H9 (cell line): ENCODE data around the gene FAIM2. TPM values are rescaled to one million over a fixed set of nuclear protein-coding genes. Genes with fewer than 3 reads are reported as not detected.

Experiments
- DNase-seq: peaks from one replicate; pipeline ENCODE4 v3.0.0-alpha.2; 2017
- H2AFZ ChIP-seq: one replicate; pipeline ENCODE4 v1.6.1; 2013; ENCODE audit warnings: mild to moderate bottlenecking, low read length, control low read depth, moderate library complexity
- H2AK5ac ChIP-seq: 2 replicates; pipeline ENCODE4 v1.6.1; 2013; ENCODE audit warnings: low read length, control low read depth, mixed read lengths; ENCODE audit not compliant: insufficient read length
- H2BK120ac ChIP-seq: one replicate; pipeline ENCODE4 v1.6.1; 2013; ENCODE audit warnings: low read depth, mild to moderate bottlenecking, low read length, control low read depth, inconsistent platforms; ENCODE audit not compliant: poor library complexity, severe bottlenecking
- H2BK12ac ChIP-seq: 2 replicates; pipeline ENCODE4 v1.6.1; 2013; ENCODE audit warnings: low read length, control low read depth, mixed read lengths, low read depth; ENCODE audit not compliant: insufficient read length
- H2BK15ac ChIP-seq: 2 replicates; pipeline ENCODE4 v1.6.1; 2013; ENCODE audit warnings: low read depth, low read length, control low read depth
- H2BK20ac ChIP-seq: one replicate; pipeline ENCODE4 v1.6.1; 2013; ENCODE audit warnings: low read depth, mild to moderate bottlenecking, low read length, control low read depth, inconsistent platforms; ENCODE audit not compliant: poor library complexity, severe bottlenecking
- H2BK5ac ChIP-seq: 2 replicates; pipeline ENCODE4 v1.6.1; 2013; ENCODE audit warnings: low read length, control low read depth, mixed read lengths; ENCODE audit not compliant: insufficient read length
- H3K14ac ChIP-seq: 2 replicates; pipeline ENCODE4 v1.6.1; 2013; ENCODE audit warnings: low read length, control low read depth; ENCODE audit not compliant: insufficient read depth
- H3K18ac ChIP-seq: 2 replicates; pipeline ENCODE4 v1.6.1; 2013; ENCODE audit warnings: low read depth, mild to moderate bottlenecking, mixed read lengths, low read length, control low read depth; ENCODE audit not compliant: insufficient read length
- H3K23ac ChIP-seq: 2 replicates; pipeline ENCODE4 v1.6.1; 2013; ENCODE audit warnings: low read length, control low read depth, mixed read lengths, low read depth; ENCODE audit not compliant: insufficient read length
- H3K23me2 ChIP-seq: 2 replicates; pipeline ENCODE4 v1.6.1; 2013; ENCODE audit warnings: low read depth, mild to moderate bottlenecking, mixed read lengths, low read length, control low read depth; ENCODE audit not compliant: insufficient read length, poor library complexity, severe bottlenecking
- H3K27ac ChIP-seq: 2 replicates; pipeline ENCODE4 v1.5.1; 2013; ENCODE audit warnings: low read length, control low read depth, mixed read lengths, low read depth; ENCODE audit not compliant: insufficient read length
- H3K27me3 ChIP-seq: 2 replicates; pipeline ENCODE4 v1.6.1; 2013; ENCODE audit warnings: low read length, control low read depth, inconsistent platforms; ENCODE audit not compliant: insufficient read depth
- H3K4ac ChIP-seq: 2 replicates; pipeline ENCODE4 v1.6.1; 2013; ENCODE audit warnings: low read depth, mild to moderate bottlenecking, control low read depth, inconsistent platforms, low read length, moderate library complexity
- H3K4me1 ChIP-seq: 2 replicates; pipeline ENCODE4 v1.6.1; 2013; ENCODE audit warnings: low read length, control low read depth, inconsistent platforms; ENCODE audit not compliant: insufficient read depth
- H3K4me2 ChIP-seq: 2 replicates; pipeline ENCODE4 v1.6.1; 2013; ENCODE audit warnings: low read length, control low read depth, mixed read lengths; ENCODE audit not compliant: insufficient read length, insufficient read depth
- H3K56ac ChIP-seq: 2 replicates; pipeline ENCODE4 v1.6.1; 2013; ENCODE audit warnings: low read depth, mild to moderate bottlenecking, mixed read lengths, low read length, control low read depth; ENCODE audit not compliant: insufficient read length
- H3K79me1 ChIP-seq: 2 replicates; pipeline ENCODE4 v1.6.1; 2013; ENCODE audit warnings: low read depth, mild to moderate bottlenecking, moderate library complexity, low read length, control low read depth, inconsistent platforms; ENCODE audit not compliant: insufficient read depth, poor library complexity, severe bottlenecking
- H3K79me2 ChIP-seq: 2 replicates; pipeline ENCODE4 v1.6.1; 2013; ENCODE audit warnings: low read length, control low read depth, inconsistent platforms; ENCODE audit not compliant: insufficient read depth
- H3K9ac ChIP-seq: 2 replicates; pipeline ENCODE4 v1.6.1; 2013; ENCODE audit warnings: low read length, control low read depth, mixed read lengths; ENCODE audit not compliant: insufficient read length; ENCODE audit errors: extremely low read depth
- H3K9me3 ChIP-seq: one replicate; pipeline ENCODE4 v1.6.1; 2013; ENCODE audit warnings: low read depth, low read length, inconsistent platforms; ENCODE audit not compliant: control insufficient read depth
- H3T11ph ChIP-seq: one replicate; pipeline ENCODE4 v1.6.1; 2013; ENCODE audit warnings: mild to moderate bottlenecking, low read length, control low read depth, inconsistent platforms
- H4K20me1 ChIP-seq: one replicate; pipeline ENCODE4 v1.6.1; 2013; ENCODE audit not compliant: control insufficient read depth, insufficient read length, insufficient read depth
- H4K5ac ChIP-seq: 2 replicates; pipeline ENCODE4 v1.6.1; 2013; ENCODE audit warnings: low read depth, mild to moderate bottlenecking, mixed read lengths, low read length, control low read depth; ENCODE audit not compliant: insufficient read length
- H4K8ac ChIP-seq: replicated peaks from 2 replicates; pipeline ENCODE4 v1.6.1; 2013; ENCODE audit warnings: low read length, control low read depth, mixed read lengths, low read depth; ENCODE audit not compliant: insufficient read length
- H4K91ac ChIP-seq: 2 replicates; pipeline ENCODE4 v1.6.1; 2013; ENCODE audit warnings: low read depth, mild to moderate bottlenecking, moderate library complexity, mixed read lengths, low read length, control low read depth; ENCODE audit not compliant: insufficient read length
- H3K27ac Mint-ChIP-seq, 3 experiments: 2 replicates in 2 of 3; 3 replicates in 1 of 3; pipeline ENCODE4 v1.8.0; 2020 to 2021; ENCODE audit warnings: mixed read lengths in 3 of 3, mild to moderate bottlenecking in 1 of 3, moderate library complexity in 1 of 3
- H3K27me3 Mint-ChIP-seq: 2 replicates; pipeline ENCODE4 v1.8.0; 2021; ENCODE audit warnings: low read depth, mild to moderate bottlenecking, moderate library complexity, mixed read lengths
- H3K36me3 Mint-ChIP-seq, 3 experiments: 2 replicates in 2 of 3; 3 replicates in 1 of 3; pipeline ENCODE4 v1.8.0; 2020 to 2021; ENCODE audit warnings: low read depth in 3 of 3, mixed read lengths in 3 of 3; ENCODE audit not compliant: insufficient read depth in 1 of 3
- H3K4me1 Mint-ChIP-seq, 2 experiments: 2 replicates each; pipeline ENCODE4 v1.8.0; 2020; ENCODE audit warnings: mixed read lengths in 2 of 2
- H3K4me3 Mint-ChIP-seq, 2 experiments: 2 replicates in 1 of 2; 3 replicates in 1 of 2; pipeline ENCODE4 v1.8.0; 2020 to 2021; ENCODE audit warnings: mild to moderate bottlenecking in 2 of 2, mixed read lengths in 2 of 2, moderate library complexity in 1 of 2
- H3K9me3 Mint-ChIP-seq, 2 experiments: 2 replicates in 1 of 2; 3 replicates in 1 of 2; pipeline ENCODE4 v1.8.0; 2020; ENCODE audit warnings: mild to moderate bottlenecking in 2 of 2, mixed read lengths in 2 of 2, moderate library complexity in 1 of 2
- WGBS: extraction: QIAGEN DNeasy Blood & Tissue Kit; methylation state at CpG from one replicate; pipeline ENCODE4 v1.1.7; 2013; ENCODE audit warnings: missing lambda C conversion rate, low lambda C conversion rate, mixed read lengths; ENCODE audit not compliant: insufficient read length; ENCODE audit errors: extremely low coverage; 5-methylcytosine and 5-hydroxymethylcytosine counted together
- total RNA-seq: library from RNA; stranded (reverse); gene quantifications from 2 replicates; pipeline ENCODE4 v1.2.1, GENCODE V29; 2021
- TF ChIP-seq, protein P1 (sequence below): fragments of 200-600 bp; sonication (generic); conservative IDR thresholded peaks from 3 replicates; pipeline ENCODE4 v1.8.0; 2021; ENCODE audit warnings: antibody characterized with exemption, mild to moderate bottlenecking

Gene FAIM2
- total RNA-seq, 1 experiment from 2014 or later: 0.42 TPM

GRCh38 chr12:49952391-49953055, 48.8 kb upstream of the FAIM2 start:
- H3K79me2 ChIP-seq: no peaks in the 10 kb centered on the region
- peaks cover 14 to 18% of the 10 kb centered on the region in 2 experiments for H3K4me1 Mint-ChIP-seq
- WGBS: no CpG with 5 or more reads among the region's 1 CpG

More at GRCh38 chr12:49952391-49953055, 48.8 kb upstream of the FAIM2 start:
- H3K79me1 ChIP-seq: no peaks in the 10 kb centered on the region
- no peaks in the 10 kb centered on the region for H3K9me3 ChIP-seq
- no peak overlapping the region for H3K9ac ChIP-seq
- no peak overlapping the region for H3T11ph ChIP-seq
- H3K27ac ChIP-seq: no peak overlapping the region
- no peak overlapping the region for H2BK5ac ChIP-seq
- Mint-ChIP-seq H3K4me3 (no peak overlapping the region), H3K9me3 (no peaks in the 10 kb centered on the region), H3K27ac (no peak overlapping the region), H3K36me3 (no peaks in the 10 kb centered on the region), H3K27me3 (peaks cover 13% of the 10 kb centered on the region)
- no peak overlapping the region for H2AK5ac ChIP-seq
- no peak overlapping the region for H4K5ac ChIP-seq
- no peak overlapping the region for H2BK12ac ChIP-seq
- H3K56ac ChIP-seq: no peak overlapping the region
- H3K23me2 ChIP-seq: no peaks in the 10 kb centered on the region
- peaks cover 3% of the 10 kb centered on the region; the same call in 1 of the 2 replicates for H3K4me1 ChIP-seq
- H3K23ac ChIP-seq: no peak overlapping the region
- H2BK15ac ChIP-seq: no peak overlapping the region
- H2BK20ac ChIP-seq: no peak overlapping the region
- H2AFZ ChIP-seq: no peak overlapping the region
- H3K4me2 ChIP-seq: no peak overlapping the region
- no peak for DNase-seq
- no peaks in the 10 kb centered on the region; the same call in 1 of the 2 replicates for H3K27me3 ChIP-seq
- TF ChIP-seq, protein P1, sequence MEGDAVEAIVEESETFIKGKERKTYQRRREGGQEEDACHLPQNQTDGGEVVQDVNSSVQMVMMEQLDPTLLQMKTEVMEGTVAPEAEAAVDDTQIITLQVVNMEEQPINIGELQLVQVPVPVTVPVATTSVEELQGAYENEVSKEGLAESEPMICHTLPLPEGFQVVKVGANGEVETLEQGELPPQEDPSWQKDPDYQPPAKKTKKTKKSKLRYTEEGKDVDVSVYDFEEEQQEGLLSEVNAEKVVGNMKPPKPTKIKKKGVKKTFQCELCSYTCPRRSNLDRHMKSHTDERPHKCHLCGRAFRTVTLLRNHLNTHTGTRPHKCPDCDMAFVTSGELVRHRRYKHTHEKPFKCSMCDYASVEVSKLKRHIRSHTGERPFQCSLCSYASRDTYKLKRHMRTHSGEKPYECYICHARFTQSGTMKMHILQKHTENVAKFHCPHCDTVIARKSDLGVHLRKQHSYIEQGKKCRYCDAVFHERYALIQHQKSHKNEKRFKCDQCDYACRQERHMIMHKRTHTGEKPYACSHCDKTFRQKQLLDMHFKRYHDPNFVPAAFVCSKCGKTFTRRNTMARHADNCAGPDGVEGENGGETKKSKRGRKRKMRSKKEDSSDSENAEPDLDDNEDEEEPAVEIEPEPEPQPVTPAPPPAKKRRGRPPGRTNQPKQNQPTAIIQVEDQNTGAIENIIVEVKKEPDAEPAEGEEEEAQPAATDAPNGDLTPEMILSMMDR: no peak
- no peaks in the 10 kb centered on the region for H4K20me1 ChIP-seq
- no peak overlapping the region for H4K8ac ChIP-seq
- H3K18ac ChIP-seq: no peak overlapping the region
- no peak overlapping the region for H4K91ac ChIP-seq
- no peak overlapping the region for H3K14ac ChIP-seq
- H2BK120ac ChIP-seq: no peak overlapping the region
- H3K4ac ChIP-seq: no peak overlapping the region
